NCI-H226 (cell line): ENCODE data around the gene MYO5A.

Source experiments
- DNase-seq: peaks from one replicate; pipeline ENCODE4 v3.0.0-alpha.2; 2015

Gene MYO5A

DNA sequence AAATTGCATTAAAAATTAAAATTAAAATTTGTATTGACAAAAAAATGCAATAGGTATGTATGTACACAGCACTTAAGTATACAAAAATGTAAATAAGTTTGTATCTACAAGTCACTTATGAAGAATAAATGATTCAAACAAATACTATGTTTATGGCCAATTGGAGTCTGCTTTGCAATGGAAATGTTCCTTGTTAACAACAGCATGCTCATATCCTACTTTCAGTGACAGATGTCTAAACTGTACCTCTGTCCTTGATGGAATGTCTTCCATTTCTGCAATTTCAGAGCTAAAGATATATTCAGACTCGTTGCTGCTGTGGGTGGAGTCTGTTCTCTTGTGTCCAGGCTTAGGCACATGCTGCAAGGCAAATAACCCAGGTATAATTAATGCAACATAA is 169.0 kb downstream of the MYO5A start:
- no peak for DNase-seq

GRCh38 chr15:52357949-52358348 is 170.7 kb downstream of the MYO5A start:
- DNase-seq, result no peak

- DNase-seq, result no peak
Observed at GRCh38 chr15:52352086-52352485, 176.6 kb downstream of the MYO5A start.

- peak; percentile 27 for DNase-seq
Observed at GRCh38 chr15:52351206-52351908, 177.3 kb downstream of the MYO5A start.

DNA sequence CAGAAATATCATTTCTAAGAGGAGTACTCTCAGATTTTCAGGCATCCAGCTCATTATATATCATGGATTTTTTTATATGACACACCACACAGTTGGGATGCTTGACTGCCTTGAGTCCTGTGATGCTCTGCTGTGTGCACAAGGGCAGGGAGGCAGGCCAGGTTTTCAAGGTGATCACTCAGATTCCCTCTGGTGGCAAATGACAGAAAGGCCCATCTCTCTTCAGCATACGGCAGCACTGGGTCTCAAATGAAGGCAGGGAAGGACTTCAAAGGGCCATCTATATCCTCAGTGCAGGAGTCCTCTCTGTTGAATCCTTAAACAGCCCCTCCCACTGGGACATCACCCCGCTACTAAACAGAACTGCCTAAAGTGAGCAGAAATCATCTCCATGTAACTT is 178.3 kb downstream of the MYO5A start:
- no peak for DNase-seq

- DNase-seq, result no peak
Observed at GRCh38 chr15:52349052-52349700, 179.5 kb downstream of the MYO5A start.

DNA sequence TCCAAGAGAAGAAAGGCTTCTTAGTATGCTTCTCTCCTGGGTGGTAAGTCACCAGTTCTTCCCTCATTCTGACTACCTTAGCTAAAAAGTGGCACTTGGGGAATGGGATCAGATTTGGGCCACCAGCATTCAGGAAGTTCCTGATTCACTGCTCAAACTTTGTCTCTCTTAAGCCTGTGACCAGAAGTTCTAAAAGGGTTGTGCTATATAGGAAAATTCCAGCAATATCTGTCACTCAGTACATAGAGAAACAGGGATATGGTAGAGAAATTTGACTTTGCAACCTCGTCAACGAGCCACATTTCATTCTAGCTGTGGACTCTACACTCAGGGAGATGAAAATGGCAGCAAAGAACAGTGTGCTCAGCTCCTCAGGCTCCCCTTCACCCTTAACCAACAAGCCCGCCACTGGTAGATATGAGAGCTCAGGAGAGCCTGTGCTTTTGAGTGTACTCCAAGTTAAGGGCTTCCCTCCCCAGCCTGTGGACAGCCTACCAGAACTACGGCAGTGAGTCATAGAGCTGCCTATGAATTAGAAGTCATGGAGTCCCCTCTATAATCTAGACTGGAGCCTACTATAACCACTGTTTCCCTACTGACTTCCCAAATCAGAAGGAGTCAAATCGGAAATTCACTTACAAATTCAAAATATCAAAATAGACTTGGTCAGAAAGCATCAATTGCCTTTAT is 180.5 kb downstream of the MYO5A start:
- DNase-seq, result peak; percentile 15

DNA sequence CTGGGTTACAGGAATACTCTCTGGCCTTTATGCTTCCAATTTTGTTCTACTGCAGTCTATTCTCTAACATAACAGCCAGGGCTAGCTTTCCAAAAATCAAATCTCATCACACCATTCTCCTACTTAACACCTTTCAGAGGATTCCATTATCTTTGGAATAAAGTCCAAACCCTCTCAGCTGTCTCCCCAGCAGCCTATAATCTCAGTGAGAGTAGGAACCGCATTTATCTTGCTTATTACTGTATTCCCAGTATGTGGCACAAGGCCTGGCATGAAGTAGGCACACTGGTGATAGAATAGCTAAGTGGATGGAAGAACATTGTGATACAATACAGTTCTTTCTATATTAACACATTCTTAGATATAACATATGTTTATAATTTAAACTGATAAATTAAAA is 184.1 kb downstream of the MYO5A start:
- DNase-seq, result no peak

DNA sequence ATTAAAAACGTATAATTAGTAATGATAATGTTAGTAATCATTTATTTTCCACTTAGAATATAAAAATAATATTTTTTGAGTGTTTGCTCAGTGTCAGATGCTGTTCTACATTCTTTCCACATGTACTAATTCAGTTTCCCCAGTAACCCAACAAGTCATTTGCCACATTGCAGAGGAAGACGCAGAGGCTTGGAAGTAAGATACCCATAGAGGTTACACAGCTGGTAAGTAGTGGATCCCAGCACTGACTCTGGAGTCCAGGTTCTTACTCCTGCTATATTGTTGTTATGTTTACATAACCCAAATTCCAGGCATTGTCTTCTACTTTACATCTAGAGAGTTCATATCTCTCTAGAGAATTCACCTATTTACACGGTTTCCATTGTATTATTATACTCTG is 184.8 kb downstream of the MYO5A start:
- DNase-seq, result no peak

- DNase-seq, result no peak
Observed at GRCh38 chr15:52340093-52340492, 188.6 kb downstream of the MYO5A start.

DNA sequence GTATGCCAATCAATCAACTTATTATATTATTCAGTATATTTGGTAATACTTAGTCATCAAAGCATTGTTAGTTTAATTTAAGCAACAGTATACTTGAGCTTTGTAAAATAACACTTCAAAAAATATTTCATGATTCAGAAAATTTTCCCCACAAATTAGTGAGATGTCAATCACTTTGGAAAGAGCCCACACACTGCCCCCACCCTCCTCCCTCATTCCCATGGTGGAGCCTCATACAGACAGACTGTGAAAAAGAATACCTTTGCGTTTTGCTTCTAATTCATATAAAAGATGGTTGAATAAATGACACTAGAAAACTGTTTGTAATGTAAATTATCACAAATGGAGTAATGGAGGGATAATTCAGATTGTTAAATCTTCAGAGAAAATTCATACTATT is 189.8 kb downstream of the MYO5A start:
- DNase-seq, result no peak

DNA sequence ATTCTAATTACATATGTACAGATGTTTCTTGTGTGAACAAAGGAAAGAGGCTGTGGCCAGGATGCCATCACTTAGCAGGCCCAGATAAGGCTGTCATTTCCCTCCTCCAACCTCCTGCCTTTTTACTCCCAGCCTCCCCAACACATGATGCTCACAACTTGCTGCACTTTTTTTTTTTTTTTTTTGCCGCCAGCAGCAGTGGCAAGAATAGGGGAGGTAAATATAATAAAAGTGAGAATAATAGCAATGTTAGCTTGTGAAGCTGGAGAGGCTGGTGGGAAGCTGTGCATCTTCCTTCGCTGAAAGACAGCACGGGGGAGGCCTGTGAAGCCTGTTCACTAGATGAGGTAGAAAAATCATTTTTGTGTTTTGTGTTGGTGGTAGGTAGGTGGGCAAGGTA is 190.6 kb downstream of the MYO5A start:
- DNase-seq, result peak; percentile 25

GRCh38 chr15:52337198-52337853 is 191.4 kb downstream of the MYO5A start:
- DNase-seq, result peak; percentile 75

GRCh38 chr15:52336529-52336928 is 192.2 kb downstream of the MYO5A start:
- no peak for DNase-seq

GRCh38 chr15:52334491-52335160 is 194.1 kb downstream of the MYO5A start:
- DNase-seq, result peak; percentile 36

DNA sequence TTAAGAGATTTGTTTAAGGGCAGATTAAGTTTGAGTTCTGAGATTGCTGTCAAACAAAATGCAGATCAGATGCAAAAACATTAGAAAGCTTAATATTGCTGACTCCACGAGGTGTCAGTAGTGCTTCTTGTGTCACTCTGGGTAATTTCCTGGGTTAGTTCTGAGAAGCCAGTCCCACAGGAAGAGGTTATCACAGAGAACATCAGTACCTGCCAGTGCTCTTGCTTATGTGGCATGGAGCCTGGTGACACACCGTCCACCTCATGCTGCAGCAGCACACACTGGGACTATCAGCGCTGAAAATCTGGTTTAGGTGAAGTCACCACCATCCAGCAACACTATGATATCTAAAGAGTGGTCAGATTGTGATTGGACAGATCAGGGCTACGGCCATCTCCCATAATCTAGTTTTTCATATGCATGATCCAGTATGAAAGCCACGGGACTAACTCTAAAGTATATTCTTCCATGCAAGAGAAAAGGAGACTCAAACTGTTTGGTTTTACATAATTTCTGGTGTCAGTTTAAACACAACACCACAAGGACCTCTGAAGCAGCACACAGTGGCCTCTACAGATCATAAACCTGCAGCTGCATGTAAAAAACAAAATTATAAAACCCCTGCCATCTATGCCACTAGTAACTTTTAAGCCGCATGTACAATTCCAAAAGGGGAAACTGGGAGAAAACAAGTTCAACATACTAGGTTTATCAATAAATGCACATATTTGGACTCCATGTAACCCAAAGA is 197.0 kb downstream of the MYO5A start:
- peak; percentile 44 for DNase-seq

DNA sequence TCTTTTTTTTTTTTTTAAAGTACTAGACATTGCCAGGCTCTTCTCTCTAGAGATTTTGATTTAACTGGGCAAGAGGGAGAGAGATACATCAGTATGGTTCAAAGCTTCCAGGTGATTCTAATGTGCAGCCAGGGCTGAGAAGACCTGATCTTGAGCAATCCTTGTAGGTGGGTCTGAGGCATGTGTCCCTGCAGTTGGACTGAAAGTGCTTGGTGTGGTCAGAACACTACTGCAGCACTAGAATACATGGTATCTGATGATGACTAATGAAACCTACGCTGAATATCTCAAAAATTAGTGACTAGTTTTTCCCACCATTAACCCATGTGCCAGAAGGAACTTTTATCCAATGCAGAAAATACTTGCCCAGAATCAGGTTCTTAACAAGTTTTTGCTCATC is 198.7 kb downstream of the MYO5A start:
- no peak for DNase-seq

GRCh38 chr15:52329150-52329549 is 199.5 kb downstream of the MYO5A start:
- DNase-seq, result no peak

DNA sequence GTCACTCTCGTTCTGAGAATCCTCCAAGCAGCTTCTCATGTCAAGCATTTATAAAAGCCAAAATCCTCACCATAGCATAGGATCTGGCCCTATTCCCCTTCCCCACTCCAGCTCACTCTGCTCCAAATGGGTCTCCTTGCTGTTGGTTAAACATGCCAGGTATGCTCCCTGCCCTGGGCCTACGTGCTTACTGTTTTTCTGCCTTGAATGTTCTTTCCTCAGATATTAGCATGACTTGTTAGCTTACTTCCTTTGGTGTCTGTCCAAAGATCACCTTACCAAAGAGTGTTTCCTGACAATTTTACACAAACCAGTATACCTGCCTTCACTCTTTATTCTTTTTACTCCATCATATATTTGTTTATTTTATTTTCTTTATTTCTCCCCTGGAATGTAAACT is 200.0 kb downstream of the MYO5A start:
- no peak for DNase-seq

DNA sequence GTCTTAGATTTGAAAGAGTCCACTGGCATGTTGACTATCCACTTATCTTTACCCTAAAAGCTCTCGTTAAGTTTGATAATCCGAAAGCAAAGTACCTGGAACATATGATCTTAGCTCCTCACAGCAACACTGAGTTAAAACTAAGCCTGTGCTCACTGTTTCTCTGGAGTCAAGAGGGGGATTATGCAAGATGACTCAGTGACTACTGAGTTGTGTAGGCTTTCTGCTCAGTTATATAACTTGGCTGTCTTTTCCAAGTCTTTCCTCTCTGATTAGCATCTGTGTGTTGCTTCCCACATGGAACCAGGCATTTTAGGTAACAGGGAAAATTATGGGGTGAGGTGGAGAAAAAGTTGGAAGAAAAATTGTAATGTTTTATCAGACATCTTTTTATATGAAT is 201.9 kb downstream of the MYO5A start:
- DNase-seq, result peak; percentile 31

GRCh38 chr15:52324109-52324508 is 204.6 kb downstream of the MYO5A start:
- no peak for DNase-seq
